ENCODE results near the gene ZNF467.

ZNF467 gene

GRCh38 chr7:149811221-149811620, 37.8 kb upstream of the ZNF467 start:
- no peak overlapping the region for H3K4me2 ChIP-seq
- H3K27ac ChIP-seq: no peak overlapping the region
- H4K20me1 ChIP-seq: no peaks in the 10 kb centered on the region
- no peak overlapping the region for H3K9ac ChIP-seq
- peaks cover 54% of the 10 kb centered on the region for H3K4me1 ChIP-seq
- H3K27me3 ChIP-seq: no peaks in the 10 kb centered on the region
- no peak overlapping the region for H3K4me3 ChIP-seq
- no peak for TF ChIP-seq Cebpa-rat (IDR thresholded peaks at IDR 0.05)
- H3K9me3 ChIP-seq: no peaks in the 10 kb centered on the region
- H3K36me3 ChIP-seq: no peaks in the 10 kb centered on the region

GRCh38 chr7:149809215-149809614, 35.8 kb upstream of the ZNF467 start:
- Histone ChIP-seq H4K20me1 (no peaks in the 10 kb centered on the region), H3K9me3 (no peaks in the 10 kb centered on the region), H3K4me3 (no peak overlapping the region), H3K27ac (no peak overlapping the region), H3K36me3 (no peaks in the 10 kb centered on the region), H3K4me2 (no peak overlapping the region), H3K9ac (no peak overlapping the region), H3K27me3 (no peaks in the 10 kb centered on the region), H3K4me1 (peaks cover 39% of the 10 kb centered on the region)
- TF ChIP-seq Cebpa-rat (IDR thresholded peaks at IDR 0.05): no peak

DNA sequence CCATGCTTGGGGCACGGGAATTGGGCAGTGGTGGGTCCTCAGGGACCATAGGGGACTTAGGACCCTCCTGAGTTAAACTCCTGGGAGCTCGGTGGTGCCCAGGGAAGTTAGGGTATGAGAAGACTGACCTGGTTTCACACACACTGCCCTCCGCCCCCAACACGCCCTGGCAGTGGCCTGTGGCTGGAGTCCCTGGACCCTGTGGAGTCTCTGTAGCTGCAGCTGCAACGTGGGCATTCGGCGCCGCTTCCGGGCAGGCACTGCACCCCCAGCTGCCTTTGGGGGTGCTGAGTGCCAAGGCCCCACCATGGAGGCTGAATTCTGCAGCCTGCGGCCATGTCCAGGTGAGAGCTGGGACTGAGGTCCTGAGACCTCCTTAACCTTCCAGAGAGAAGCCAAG, 34.9 kb upstream of the ZNF467 start:
- Histone ChIP-seq H3K4me2 (no peak overlapping the region), H3K4me3 (no peak overlapping the region), H3K4me1 (peaks cover 29% of the 10 kb centered on the region), H3K9me3 (no peaks in the 10 kb centered on the region), H3K36me3 (no peaks in the 10 kb centered on the region), H3K27ac (no peak overlapping the region), H4K20me1 (no peaks in the 10 kb centered on the region), H3K27me3 (no peaks in the 10 kb centered on the region), H3K9ac (no peak overlapping the region)
- TF ChIP-seq Cebpa-rat (IDR thresholded peaks at IDR 0.05): no peak

GRCh38 chr7:149806726-149807125, 33.3 kb upstream of the ZNF467 start:
- Histone ChIP-seq H3K9me3 (no peaks in the 10 kb centered on the region), H3K27ac (peak overlapping the region; percentile 50), H3K9ac (0 out of 2 replicates have a peak overlapping the region, but pooled peaks have one; percentile 38), H4K20me1 (no peaks in the 10 kb centered on the region), H3K4me2 (peak overlapping the region; percentile 56), H3K4me1 (peaks cover 25% of the 10 kb centered on the region), H3K4me3 (no peak overlapping the region), H3K36me3 (no peaks in the 10 kb centered on the region), H3K27me3 (no peaks in the 10 kb centered on the region)
- no peak for TF ChIP-seq Cebpa-rat (IDR thresholded peaks at IDR 0.05)

DNA sequence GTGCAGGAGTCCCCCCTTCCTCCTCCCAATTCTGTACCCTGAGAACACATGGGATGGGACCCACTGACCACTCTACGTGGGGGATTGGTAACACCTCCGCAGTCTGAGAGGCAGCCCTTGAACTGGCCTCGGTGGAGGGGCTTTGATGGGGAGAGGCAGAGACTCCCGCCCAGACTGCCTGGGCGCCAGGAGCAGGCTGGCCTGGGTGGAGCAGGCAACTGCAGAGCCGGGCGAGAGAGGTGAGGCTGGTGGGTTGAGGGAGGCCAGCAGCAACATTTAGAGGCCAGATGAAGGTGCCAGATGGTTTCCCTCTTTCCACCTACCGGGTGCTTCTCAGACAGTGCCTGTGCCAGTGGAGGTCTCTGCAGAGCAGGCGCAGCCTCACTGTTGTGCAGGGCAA, 30.7 kb upstream of the ZNF467 start:
- H3K9ac ChIP-seq: no peak overlapping the region
- H3K9me3 ChIP-seq: no peaks in the 10 kb centered on the region
- peaks cover 20% of the 10 kb centered on the region for H3K4me1 ChIP-seq
- H3K4me3 ChIP-seq: no peak overlapping the region
- no peaks in the 10 kb centered on the region for H4K20me1 ChIP-seq
- no peak overlapping the region for H3K27ac ChIP-seq
- TF ChIP-seq Cebpa-rat (IDR thresholded peaks at IDR 0.05): no peak
- no peaks in the 10 kb centered on the region for H3K27me3 ChIP-seq
- H3K36me3 ChIP-seq: no peaks in the 10 kb centered on the region
- no peak overlapping the region for H3K4me2 ChIP-seq

- no peak overlapping the region for H3K9ac ChIP-seq
- H3K9me3 ChIP-seq: no peaks in the 10 kb centered on the region
- H3K4me3 ChIP-seq: no peak overlapping the region
- no peak overlapping the region for H3K27ac ChIP-seq
- H3K36me3 ChIP-seq: no peaks in the 10 kb centered on the region
- H3K27me3 ChIP-seq: no peaks in the 10 kb centered on the region
- peaks cover 24% of the 10 kb centered on the region for H3K4me1 ChIP-seq
- no peak for TF ChIP-seq Cebpa-rat (IDR thresholded peaks at IDR 0.05)
- H4K20me1 ChIP-seq: no peaks in the 10 kb centered on the region
- H3K4me2 ChIP-seq: no peak overlapping the region
These were observed 30.2 kb upstream of the ZNF467 start for GRCh38 chr7:149803551-149804074.

GRCh38 chr7:149802966-149803365, 29.6 kb upstream of the ZNF467 start:
- no peak overlapping the region for H3K4me3 ChIP-seq
- H3K4me1 ChIP-seq: peaks cover 31% of the 10 kb centered on the region
- no peak overlapping the region for H3K9ac ChIP-seq
- H3K27ac ChIP-seq: no peak overlapping the region
- no peak overlapping the region for H3K4me2 ChIP-seq
- TF ChIP-seq Cebpa-rat (IDR thresholded peaks at IDR 0.05): no peak
- H3K36me3 ChIP-seq: no peaks in the 10 kb centered on the region
- no peaks in the 10 kb centered on the region for H3K9me3 ChIP-seq
- H4K20me1 ChIP-seq: no peaks in the 10 kb centered on the region
- H3K27me3 ChIP-seq: no peaks in the 10 kb centered on the region

DNA sequence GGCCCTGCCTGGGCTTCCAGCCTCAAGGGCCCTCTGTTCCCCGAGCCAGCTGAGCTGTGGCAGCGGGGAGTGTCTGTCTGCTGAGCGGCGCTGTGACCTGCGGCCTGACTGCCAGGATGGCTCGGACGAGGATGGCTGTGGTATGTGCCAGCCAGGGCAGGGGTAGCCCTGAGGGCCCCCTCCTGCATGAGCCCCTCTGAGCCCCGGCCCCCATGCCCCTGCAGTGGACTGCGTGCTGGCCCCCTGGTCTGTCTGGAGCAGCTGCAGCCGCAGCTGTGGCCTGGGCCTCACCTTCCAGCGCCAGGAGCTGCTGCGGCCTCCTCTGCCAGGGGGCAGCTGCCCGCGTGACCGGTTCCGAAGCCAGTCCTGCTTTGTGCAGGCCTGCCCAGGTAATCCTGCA, 28.4 kb upstream of the ZNF467 start:
- Histone ChIP-seq H3K36me3 (no peaks in the 10 kb centered on the region), H3K4me3 (no peak overlapping the region), H4K20me1 (no peaks in the 10 kb centered on the region), H3K4me2 (no peak overlapping the region), H3K27me3 (no peaks in the 10 kb centered on the region), H3K27ac (no peak overlapping the region), H3K9me3 (no peaks in the 10 kb centered on the region), H3K9ac (no peak overlapping the region), H3K4me1 (peaks cover 33% of the 10 kb centered on the region)
- no peak for TF ChIP-seq Cebpa-rat (IDR thresholded peaks at IDR 0.05)

DNA sequence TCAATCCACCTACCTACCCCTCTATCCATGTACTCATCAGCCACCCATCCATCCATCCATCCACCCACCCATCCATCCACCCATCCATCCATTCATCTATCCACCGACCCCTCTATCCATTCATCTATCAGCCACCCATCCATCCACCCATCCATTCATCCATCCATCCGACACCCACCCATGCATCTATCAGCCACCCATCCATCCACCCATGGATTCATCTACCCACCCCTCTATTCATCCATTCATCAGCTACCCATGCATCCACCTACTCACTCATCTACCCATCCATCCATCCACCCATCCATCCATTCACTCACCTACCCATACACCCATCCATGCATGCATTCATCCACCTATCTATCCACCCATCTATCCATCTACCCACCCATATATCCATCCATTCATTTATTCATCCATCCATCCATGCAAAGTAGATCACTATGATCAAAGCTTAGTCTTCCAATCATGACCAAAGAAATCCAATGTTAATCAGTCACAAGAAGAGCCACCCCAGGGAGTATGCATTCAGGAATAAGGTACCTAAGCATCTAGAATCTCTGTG, 27.7 kb upstream of the ZNF467 start:
- peaks cover 29% of the 10 kb centered on the region for H3K4me1 ChIP-seq
- no peaks in the 10 kb centered on the region for H4K20me1 ChIP-seq
- no peaks in the 10 kb centered on the region for H3K27me3 ChIP-seq

GRCh38 chr7:149800169-149800555, 26.8 kb upstream of the ZNF467 start:
- TF ChIP-seq Cebpa-rat (IDR thresholded peaks at IDR 0.05): no peak
- H3K36me3 ChIP-seq: no peaks in the 10 kb centered on the region
- no peak overlapping the region for H3K27ac ChIP-seq
- no peak overlapping the region for H3K4me3 ChIP-seq
- no peaks in the 10 kb centered on the region for H3K27me3 ChIP-seq
- no peaks in the 10 kb centered on the region for H4K20me1 ChIP-seq
- H3K4me2 ChIP-seq: no peak overlapping the region
- no peaks in the 10 kb centered on the region for H3K9me3 ChIP-seq
- peaks cover 26% of the 10 kb centered on the region for H3K4me1 ChIP-seq
- H3K9ac ChIP-seq: no peak overlapping the region

More for the DNA sequence above, 27.7 kb upstream of the ZNF467 start:
- H3K9ac ChIP-seq: no peak overlapping the region
- H3K36me3 ChIP-seq: no peaks in the 10 kb centered on the region
- no peak overlapping the region for H3K27ac ChIP-seq
- H3K4me3 ChIP-seq: no peak overlapping the region
- no peak for TF ChIP-seq Cebpa-rat (IDR thresholded peaks at IDR 0.05)
- no peaks in the 10 kb centered on the region for H3K9me3 ChIP-seq
- H3K4me2 ChIP-seq: no peak overlapping the region

Measured in BLaER1 (cell line).